Dedifferentiated amniotic fluid mesenchymal stem cell (primary cell): Measurements from ENCODE around the gene PPIA.
A peak's percentile ranks its signal among the peaks of the same experiment; 100 is the strongest.
"Not testable (repeated sequence)": the region's sequence is repeated elsewhere in the genome, so short reads cannot be mapped to it uniquely, and the experiment has no call there.

Experiments used
- DNase-seq: peaks from one replicate; pipeline ENCODE4 v3.0.0-alpha.2; 2016; ENCODE audit errors: extremely low spot score

The PPIA gene

GRCh38 chr7:44787762-44788161 is 8.7 kb upstream of the PPIA start:
- no peak for DNase-seq

- DNase-seq = no peak
These were observed 6.5 kb upstream of the PPIA start for GRCh38 chr7:44789990-44790389.

- DNase-seq = peak; percentile 77
These were observed 4.9 kb upstream of the PPIA start for GRCh38 chr7:44791278-44792219.

- peak; percentile 90 for DNase-seq
These were observed 2.6 kb upstream of the PPIA start for GRCh38 chr7:44793919-44794318.

GRCh38 chr7:44794331-44794730 is 2.1 kb upstream of the PPIA start:
- no peak for DNase-seq

- DNase-seq = peak; percentile 41
These were observed 412 bp upstream of the PPIA start for GRCh38 chr7:44796034-44796503.

GRCh38 chr7:44797329-44798258 is 1.1 kb downstream of the PPIA start:
- peak; percentile 76 for DNase-seq

- peak; percentile 30 for DNase-seq
These were observed 2.3 kb downstream of the PPIA start for GRCh38 chr7:44798649-44799305.

GRCh38 chr7:44799939-44800338 is 3.5 kb downstream of the PPIA start:
- DNase-seq = no peak

GRCh38 chr7:44801890-44802289 is 5.4 kb downstream of the PPIA start:
- no peak for DNase-seq

GRCh38 chr7:44802418-44803025 is 6.0 kb downstream of the PPIA start:
- DNase-seq = no peak

- DNase-seq = not testable (repeated sequence)
These were observed 7.5 kb downstream of the PPIA start for GRCh38 chr7:44803828-44804519.

GRCh38 chr7:44805950-44806349 is 9.5 kb downstream of the PPIA start:
- DNase-seq = no peak

GRCh38 chr7:44808914-44809393 is 12.5 kb downstream of the PPIA start:
- no peak for DNase-seq

GRCh38 chr7:44811093-44811492 is 14.6 kb downstream of the PPIA start:
- no peak for DNase-seq

- no peak for DNase-seq
These were observed 15.1 kb downstream of the PPIA start for GRCh38 chr7:44811571-44811970.

GRCh38 chr7:44814919-44815318 is 18.4 kb downstream of the PPIA start:
- DNase-seq = no peak

GRCh38 chr7:44819292-44819691 is 22.8 kb downstream of the PPIA start:
- DNase-seq = no peak

- DNase-seq = no peak
These were observed 26.8 kb downstream of the PPIA start for GRCh38 chr7:44823255-44823781.

GRCh38 chr7:44824894-44825526 is 28.5 kb downstream of the PPIA start:
- DNase-seq = no peak
